Raji (cell line): ENCODE data around the gene CXCL12.

Experiments
- POLR2A ChIP-seq: IDR thresholded peaks from 2 replicates; pipeline ENCODE4 v1.6.1; 2011; ENCODE audit warnings: low read depth, low read length, control low read depth; ENCODE audit not compliant: insufficient read depth

The CXCL12 gene

DNA sequence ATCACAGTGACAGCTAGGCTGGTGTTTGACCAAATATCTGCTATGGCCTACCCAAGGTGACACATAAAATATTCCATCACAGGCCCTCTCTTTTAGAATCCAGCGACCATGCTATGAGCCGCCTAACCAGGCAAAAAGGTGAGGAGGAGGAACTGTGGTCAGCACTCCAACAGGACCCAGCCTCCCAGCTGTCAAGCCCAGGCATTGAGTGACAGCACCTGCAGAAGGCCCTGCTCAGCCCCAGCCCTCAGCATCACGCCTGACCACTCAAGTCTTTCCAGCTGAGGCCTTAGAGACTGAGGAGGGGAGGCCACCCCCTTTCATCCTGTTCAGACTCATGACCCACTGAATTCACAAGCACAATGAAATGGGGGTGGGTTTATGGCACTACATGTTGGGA, 43.0 kb downstream of the CXCL12 start:
- no peak for TF ChIP-seq POLR2A

DNA sequence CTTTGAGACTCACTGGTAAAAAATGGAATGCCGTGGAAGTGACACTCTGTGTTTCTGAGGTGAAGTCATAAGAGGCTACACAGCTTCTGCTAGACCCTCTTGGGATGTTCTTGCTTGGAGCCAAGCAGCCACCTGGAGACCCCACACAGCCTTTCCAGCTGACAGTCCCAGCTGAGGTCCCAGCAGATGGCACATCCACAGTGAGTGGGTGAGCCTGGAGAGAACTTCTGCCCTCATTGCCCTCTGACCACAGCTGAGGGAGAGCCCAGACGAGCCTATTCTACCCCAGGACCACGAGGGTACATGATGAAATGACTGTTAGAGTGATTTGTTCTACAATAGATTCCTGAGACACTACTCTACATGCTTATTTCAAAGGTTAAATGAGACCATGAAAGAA, 44.3 kb downstream of the CXCL12 start:
- no peak for TF ChIP-seq POLR2A

DNA sequence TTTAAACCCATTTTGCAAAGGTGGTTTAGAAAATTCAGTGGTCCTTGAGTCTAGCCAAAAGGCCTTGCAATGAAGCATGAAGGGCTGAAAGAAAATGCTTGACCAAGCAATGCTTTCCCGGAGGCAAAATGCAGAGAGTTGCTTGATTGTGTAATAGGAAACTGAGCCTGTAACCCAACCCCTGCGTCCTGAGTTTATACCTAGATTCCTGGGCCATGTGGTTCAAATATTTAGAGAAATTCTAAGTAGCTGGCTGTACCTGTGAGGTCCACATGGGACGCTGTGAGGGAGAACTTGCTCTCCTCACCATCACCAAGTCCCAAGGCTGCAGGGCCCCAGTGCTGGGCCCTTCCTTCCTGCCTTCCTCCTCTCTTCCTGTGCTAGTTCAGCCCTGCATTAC, 45.7 kb downstream of the CXCL12 start:
- TF ChIP-seq POLR2A = no peak

DNA sequence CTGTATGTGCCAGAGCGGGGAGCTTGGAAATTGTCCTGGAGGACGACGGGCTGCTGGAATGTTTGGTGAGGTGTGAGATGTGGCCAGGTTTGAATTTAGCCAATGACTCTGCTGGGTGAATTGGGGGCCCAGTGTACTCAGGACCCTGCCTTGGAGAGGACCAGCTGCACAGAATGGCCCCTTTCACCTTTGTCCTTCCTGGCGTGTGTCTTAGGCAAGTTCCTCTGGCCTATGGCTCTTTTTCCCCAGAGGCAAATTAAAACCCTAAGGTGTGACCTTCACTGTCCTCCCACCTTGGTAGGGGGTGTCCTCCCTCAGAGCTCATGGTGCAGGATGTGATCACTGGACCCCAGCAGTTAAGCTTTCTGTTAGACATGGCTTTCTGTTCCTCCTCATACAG, 47.8 kb downstream of the CXCL12 start:
- TF ChIP-seq POLR2A = no peak

DNA sequence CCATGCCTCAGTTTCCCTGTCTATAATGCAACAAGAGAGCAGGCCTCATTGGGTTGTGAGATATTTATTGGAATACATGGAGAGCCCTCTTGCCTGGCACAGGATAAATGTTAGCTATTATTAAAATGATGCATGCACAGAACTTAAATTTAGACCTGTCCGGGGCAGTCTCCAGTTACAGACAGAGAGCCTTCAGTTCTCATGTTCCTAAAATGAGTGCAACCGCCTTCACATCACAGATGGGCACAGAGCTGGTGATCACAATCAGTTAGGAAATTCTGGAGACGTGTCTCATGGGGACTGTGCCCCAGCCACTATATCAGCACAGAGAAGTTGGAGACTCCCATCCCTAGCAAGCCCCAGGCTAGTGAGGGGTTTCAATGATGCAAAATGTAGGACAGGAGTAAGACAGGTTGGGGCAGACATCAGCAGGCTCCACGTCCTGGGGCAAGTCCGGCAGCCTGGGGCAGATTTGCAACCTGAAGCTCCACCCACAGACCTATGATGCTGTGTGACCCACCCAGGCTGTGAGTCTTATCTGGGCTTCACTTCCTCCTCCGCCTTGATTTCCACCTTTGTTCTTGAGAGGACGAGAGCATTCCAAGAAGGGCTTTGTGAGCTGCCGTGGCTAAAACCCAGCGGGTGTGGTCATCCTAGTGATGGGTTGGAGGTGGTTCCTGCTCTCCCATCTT, 49.4 kb downstream of the CXCL12 start:
- no peak for TF ChIP-seq POLR2A

DNA sequence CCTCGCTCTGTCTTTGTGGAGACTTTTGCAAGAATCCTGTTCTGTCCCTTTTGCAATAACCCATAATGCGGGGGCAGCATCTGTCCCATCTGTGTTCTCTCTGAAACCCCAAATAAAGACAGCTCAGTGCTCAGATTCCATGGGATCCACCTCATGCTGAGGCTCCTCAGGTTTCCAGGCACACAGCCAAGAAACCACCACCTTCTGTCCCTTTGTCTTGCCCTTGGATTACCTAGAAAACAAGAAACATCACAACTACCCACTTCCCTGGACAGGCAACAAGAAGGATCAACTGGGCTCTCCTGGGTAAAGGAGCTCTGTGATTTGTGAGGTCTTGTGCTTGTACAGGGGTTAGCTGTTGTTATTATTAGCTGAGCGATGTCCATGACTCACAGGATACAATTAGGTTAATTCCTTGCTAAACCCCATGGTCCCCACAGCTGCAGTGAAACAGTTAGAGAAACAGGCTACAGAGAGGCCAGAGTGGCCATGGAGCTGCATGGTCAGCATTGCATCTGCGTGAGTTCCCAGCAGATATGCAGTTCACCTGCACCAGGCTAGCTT, 50.2 kb downstream of the CXCL12 start:
- no peak for TF ChIP-seq POLR2A

DNA sequence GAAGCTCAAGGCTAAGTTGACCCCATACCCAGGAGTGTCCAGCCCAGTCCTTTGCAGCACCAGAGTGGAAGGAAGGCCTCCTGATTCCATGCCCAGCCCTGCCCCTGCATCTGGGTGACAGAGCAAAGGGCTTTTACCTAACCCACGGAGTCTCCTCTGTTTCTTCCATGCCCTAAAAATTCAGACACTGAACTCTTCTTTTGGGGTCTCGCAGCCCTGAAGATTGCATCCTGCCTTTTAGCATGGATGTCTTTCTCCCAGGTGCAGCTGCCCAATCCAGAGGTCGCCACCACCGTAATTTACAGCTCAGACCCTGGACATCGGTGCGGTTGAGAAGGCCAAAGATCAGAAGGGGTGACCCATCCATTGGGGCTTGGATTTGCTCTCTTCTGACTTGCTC, 50.8 kb downstream of the CXCL12 start:
- TF ChIP-seq POLR2A = no peak

DNA sequence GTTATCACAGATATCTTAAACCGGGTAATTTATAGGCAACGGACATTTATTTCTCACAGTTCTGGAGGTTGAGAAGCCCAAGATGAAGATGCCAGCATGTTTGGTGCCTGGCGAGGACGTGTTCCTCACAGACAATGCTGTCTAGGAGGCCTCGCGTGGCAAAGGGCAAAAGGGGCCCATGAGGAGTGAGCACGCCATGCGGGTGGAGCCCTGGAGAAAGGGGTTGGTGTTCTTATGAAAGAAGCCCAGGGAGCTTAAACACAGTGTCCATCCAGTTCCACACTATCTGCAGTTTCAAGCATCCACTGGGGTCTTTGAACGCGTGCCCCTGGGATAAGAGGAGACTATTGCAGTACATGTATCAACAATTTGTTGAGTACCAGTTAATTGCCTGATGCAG, 51.4 kb downstream of the CXCL12 start:
- TF ChIP-seq POLR2A = no peak

DNA sequence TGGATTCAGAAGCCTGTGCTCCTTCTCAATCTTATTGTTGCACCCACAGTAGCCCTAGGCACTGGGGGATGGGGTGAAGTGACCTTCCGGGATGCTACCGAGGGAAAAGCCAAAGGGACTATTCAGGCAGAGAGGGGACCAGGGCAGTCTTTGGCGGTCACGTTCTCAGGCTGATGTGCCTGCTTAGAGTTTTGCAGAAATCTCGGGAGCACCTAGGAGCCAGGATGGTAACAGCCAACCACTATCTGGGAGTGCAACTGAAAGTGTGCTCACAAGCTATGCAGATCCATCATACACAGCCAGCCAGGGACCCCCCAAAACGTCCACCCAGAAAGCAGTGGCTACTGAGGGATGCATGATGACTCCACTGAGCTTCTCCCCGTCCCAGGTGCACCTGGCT, 52.4 kb downstream of the CXCL12 start:
- TF ChIP-seq POLR2A = no peak

DNA sequence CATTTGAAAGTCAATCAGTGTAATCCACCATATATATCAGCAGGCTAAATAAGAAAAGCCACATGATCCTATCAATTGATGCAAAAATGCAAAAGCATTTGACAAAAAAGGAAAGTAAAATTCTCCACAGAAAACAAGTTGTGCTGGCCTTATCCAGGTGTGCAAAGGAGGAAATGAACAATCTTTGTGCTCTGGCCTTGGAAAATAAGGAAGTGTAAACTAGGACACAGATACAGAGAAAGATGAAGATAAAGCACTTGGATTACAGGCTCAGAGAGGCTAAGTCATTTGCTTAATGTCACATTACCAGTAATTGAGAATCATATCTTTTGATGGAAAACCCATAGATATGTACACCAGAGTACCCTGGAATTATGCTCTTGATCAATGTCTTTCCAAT, 54.5 kb downstream of the CXCL12 start:
- no peak for TF ChIP-seq POLR2A

DNA sequence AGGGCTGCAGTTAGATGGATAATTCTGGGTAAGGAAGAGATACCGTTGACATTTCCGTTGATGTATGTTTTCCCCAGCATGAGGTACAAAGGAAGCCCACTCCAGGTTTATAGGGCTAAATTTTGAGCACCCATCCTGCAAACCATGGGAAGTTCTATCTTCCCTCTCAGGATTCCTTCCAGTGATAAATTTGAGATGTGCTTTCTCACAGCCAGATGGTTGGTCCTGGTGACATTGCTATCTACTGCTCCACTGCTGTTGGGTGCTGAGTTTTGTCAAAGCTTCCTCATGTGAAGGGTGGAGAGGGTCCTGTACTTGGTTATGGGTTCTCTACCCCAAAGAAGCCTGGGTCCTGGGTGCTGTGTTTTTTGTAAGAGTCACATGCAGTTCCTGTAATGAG, 57.4 kb downstream of the CXCL12 start:
- no peak for TF ChIP-seq POLR2A
